ENCODE measurements around the gene ZNF136. TPM values are rescaled to one million over a fixed set of nuclear protein-coding genes. Genes with fewer than 3 reads are reported as not detected.
A peak's percentile ranks its signal among the peaks of the same experiment; 100 is the strongest.

Gene ZNF136
- total and polyA plus RNA-seq, 2 experiments from 2014 or later, result 5.6 to 6.7 TPM

DNA sequence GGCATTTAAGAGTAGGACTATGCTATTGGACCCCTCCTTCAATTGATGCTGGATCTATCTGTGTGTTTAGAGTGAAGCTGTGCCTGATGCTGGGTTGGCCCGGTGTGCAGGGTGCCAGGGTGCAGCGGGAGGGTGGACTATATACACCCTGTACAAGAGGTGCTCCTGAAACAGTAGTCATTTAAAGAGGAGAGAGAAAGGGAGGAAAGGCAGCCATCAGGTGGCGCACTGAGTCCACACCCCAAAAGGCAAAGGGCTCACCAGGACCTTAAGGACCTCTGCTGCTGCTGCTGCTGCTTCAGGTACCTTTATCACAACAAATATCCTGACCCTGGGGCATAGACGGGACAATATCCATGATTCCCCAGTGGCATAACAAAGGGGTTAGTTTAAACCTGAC, 39.4 kb downstream of the ZNF136 start:
- Mint-ChIP-seq H3K27me3 (ENCODE audit: insufficient read depth, low read depth, poor library complexity) (peaks cover 4% of the 10 kb centered on the region), H3K9me3 (peaks cover 95% of the 10 kb centered on the region), H3K4me3 (no peak overlapping the region), H3K4me1 (no peaks in the 10 kb centered on the region), H3K36me3 (ENCODE audit: low read depth) (peaks cover 59% of the 10 kb centered on the region), H3K27ac (no peak overlapping the region)
- no peaks in the 10 kb centered on the region for H3F3A ChIP-seq (replicated peaks; ENCODE audit: low read depth)
- H3K27ac ChIP-seq (ENCODE audit: low read depth), result no peak overlapping the region
- H3K27me3 ChIP-seq (ENCODE audit: insufficient read depth), result no peaks in the 10 kb centered on the region
- H3K4me1 ChIP-seq (ENCODE audit: insufficient read depth), result no peaks in the 10 kb centered on the region
- H3K9me2 ChIP-seq (ENCODE audit: insufficient read depth), result no peaks in the 10 kb centered on the region
- no peak overlapping the region for H3K4me2 ChIP-seq
- DNase-seq (ENCODE audit: low spot score), result peak; percentile 81
- no peak overlapping the region for H3K4me3 ChIP-seq
- peaks cover 32% of the 10 kb centered on the region for H3K79me2 ChIP-seq (replicated peaks; ENCODE audit: insufficient read depth)
- H4K20me1 ChIP-seq (replicated peaks; ENCODE audit: insufficient read depth), result peaks cover 7% of the 10 kb centered on the region; the same call in 1 of the 2 replicates
- peak; percentile 67 for ATAC-seq
- H3K36me3 ChIP-seq (ENCODE audit: insufficient read depth), result peaks cover 15% of the 10 kb centered on the region; the same call in 1 of the 2 replicates
- TF ChIP-seq NANOG (IDR thresholded peaks at IDR 0.05; ENCODE audit: borderline replicate concordance), result no peak
- TF ChIP-seq ETS1 (IDR thresholded peaks at IDR 0.05), result no peak
- TF ChIP-seq, protein P1, sequence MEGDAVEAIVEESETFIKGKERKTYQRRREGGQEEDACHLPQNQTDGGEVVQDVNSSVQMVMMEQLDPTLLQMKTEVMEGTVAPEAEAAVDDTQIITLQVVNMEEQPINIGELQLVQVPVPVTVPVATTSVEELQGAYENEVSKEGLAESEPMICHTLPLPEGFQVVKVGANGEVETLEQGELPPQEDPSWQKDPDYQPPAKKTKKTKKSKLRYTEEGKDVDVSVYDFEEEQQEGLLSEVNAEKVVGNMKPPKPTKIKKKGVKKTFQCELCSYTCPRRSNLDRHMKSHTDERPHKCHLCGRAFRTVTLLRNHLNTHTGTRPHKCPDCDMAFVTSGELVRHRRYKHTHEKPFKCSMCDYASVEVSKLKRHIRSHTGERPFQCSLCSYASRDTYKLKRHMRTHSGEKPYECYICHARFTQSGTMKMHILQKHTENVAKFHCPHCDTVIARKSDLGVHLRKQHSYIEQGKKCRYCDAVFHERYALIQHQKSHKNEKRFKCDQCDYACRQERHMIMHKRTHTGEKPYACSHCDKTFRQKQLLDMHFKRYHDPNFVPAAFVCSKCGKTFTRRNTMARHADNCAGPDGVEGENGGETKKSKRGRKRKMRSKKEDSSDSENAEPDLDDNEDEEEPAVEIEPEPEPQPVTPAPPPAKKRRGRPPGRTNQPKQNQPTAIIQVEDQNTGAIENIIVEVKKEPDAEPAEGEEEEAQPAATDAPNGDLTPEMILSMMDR (conservative IDR thresholded peaks at IDR 0.05; ENCODE audit: low read depth in 2 of 2), result peak; percentile 66 to 90
- no peak overlapping the region for H2AFZ ChIP-seq

GRCh38 chr19:12205296-12205695, 42.4 kb downstream of the ZNF136 start:
- no peak for TF ChIP-seq JUNB (IDR thresholded peaks at IDR 0.05; ENCODE audit: unreplicated experiment)
- TF ChIP-seq, protein P1 (conservative IDR thresholded peaks at IDR 0.05; ENCODE audit: low read depth in 2 of 2), result no peak
- no peak for TF ChIP-seq NANOG (IDR thresholded peaks at IDR 0.05; ENCODE audit: borderline replicate concordance)
- Histone ChIP-seq H3K9me2 (ENCODE audit: insufficient read depth) (no peaks in the 10 kb centered on the region), H4K20me1 (replicated peaks; ENCODE audit: insufficient read depth) (peaks cover 3% of the 10 kb centered on the region; the same call in 1 of the 2 replicates), H3K4me2 (no peak overlapping the region), H3K27ac (ENCODE audit: low read depth) (no peak overlapping the region), H2AFZ (no peak overlapping the region), H3K4me1 (ENCODE audit: insufficient read depth) (no peaks in the 10 kb centered on the region), H3F3A (replicated peaks; ENCODE audit: low read depth) (no peaks in the 10 kb centered on the region), H3K36me3 (ENCODE audit: insufficient read depth) (peaks cover 26% of the 10 kb centered on the region; the same call in 1 of the 2 replicates), H3K27me3 (ENCODE audit: insufficient read depth) (no peaks in the 10 kb centered on the region), H3K4me3 (no peak overlapping the region), H3K79me2 (replicated peaks; ENCODE audit: insufficient read depth) (peaks cover 13% of the 10 kb centered on the region)
- peaks cover 95% of the 10 kb centered on the region for H3K9me3 Mint-ChIP-seq
- H3K36me3 Mint-ChIP-seq (ENCODE audit: low read depth), result peaks cover 63% of the 10 kb centered on the region
- H3K4me1 Mint-ChIP-seq, result no peaks in the 10 kb centered on the region
- DNase-seq (ENCODE audit: low spot score), result no peak
- no peak overlapping the region for H3K27ac Mint-ChIP-seq
- H3K4me3 Mint-ChIP-seq, result no peak overlapping the region
- no peak for ATAC-seq
- peaks cover 2% of the 10 kb centered on the region for H3K27me3 Mint-ChIP-seq (ENCODE audit: insufficient read depth, low read depth, poor library complexity)

Measured in GM23338 (cell line).